HCT116 (cell line): ENCODE data around the gene FBXO30.

Experiments used
- FOSL1 ChIP-seq: IDR thresholded peaks from 2 replicates; pipeline ENCODE4 v1.6.1; 2012; ENCODE audit warnings: low read depth
- SIN3A ChIP-seq: IDR thresholded peaks from 2 replicates; pipeline ENCODE4 v1.6.1; 2012; ENCODE audit warnings: low read depth
- SP1 ChIP-seq: IDR thresholded peaks from 2 replicates; pipeline ENCODE4 v1.6.1; 2012; ENCODE audit warnings: low read depth
- ZBTB33 ChIP-seq: IDR thresholded peaks from 2 replicates; pipeline ENCODE4 v1.6.1; 2011; ENCODE audit warnings: mild to moderate bottlenecking, low read length, moderate library complexity; ENCODE audit not compliant: insufficient replicate concordance; ENCODE audit errors: extremely low read depth
- ZNF274 ChIP-seq: fragments of 200-500 bp; sonication (Bioruptor generic); IDR thresholded peaks from 2 replicates; pipeline ENCODE4 v1.6.1; 2014; ENCODE audit warnings: mild to moderate bottlenecking, low read depth, low read length, inconsistent platforms
- TF ChIP-seq, protein P1 (sequence below), 3 experiments: fragments of 200-600 bp in 1 of 3; sonication (generic) in 1 of 3; IDR thresholded peaks in 2 of 3; conservative IDR thresholded peaks in 1 of 3; 2 replicates each; pipeline ENCODE4 v1.5.1; 2012 to 2017; ENCODE audit warnings: low read depth in 2 of 3, low read length in 2 of 3, antibody characterized with exemption in 1 of 3, borderline replicate concordance in 1 of 3, control low read depth in 1 of 3, mild to moderate bottlenecking in 1 of 3, mixed read lengths in 1 of 3, mixed run types in 1 of 3, moderate library complexity in 1 of 3; ENCODE audit not compliant: insufficient read depth in 1 of 3

- TF ChIP-seq, protein P1, sequence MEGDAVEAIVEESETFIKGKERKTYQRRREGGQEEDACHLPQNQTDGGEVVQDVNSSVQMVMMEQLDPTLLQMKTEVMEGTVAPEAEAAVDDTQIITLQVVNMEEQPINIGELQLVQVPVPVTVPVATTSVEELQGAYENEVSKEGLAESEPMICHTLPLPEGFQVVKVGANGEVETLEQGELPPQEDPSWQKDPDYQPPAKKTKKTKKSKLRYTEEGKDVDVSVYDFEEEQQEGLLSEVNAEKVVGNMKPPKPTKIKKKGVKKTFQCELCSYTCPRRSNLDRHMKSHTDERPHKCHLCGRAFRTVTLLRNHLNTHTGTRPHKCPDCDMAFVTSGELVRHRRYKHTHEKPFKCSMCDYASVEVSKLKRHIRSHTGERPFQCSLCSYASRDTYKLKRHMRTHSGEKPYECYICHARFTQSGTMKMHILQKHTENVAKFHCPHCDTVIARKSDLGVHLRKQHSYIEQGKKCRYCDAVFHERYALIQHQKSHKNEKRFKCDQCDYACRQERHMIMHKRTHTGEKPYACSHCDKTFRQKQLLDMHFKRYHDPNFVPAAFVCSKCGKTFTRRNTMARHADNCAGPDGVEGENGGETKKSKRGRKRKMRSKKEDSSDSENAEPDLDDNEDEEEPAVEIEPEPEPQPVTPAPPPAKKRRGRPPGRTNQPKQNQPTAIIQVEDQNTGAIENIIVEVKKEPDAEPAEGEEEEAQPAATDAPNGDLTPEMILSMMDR (IDR thresholded peaks at IDR 0.05 in 2 of 3, conservative IDR thresholded peaks at IDR 0.05 in 1 of 3; ENCODE audit: borderline replicate concordance in 1 of 3, insufficient read depth in 1 of 3, low read depth in 2 of 3, low read length in 2 of 3): no peak
- TF ChIP-seq FOSL1 (no peak), SIN3A (no peak), ZBTB33 (no peak), ZNF274 (no peak), SP1 (no peak)
Measured at GRCh38 chr6:145809785-145810184, 4.8 kb downstream of the FBXO30 start.
